Activated naive CD8-positive, alpha-beta T cell treated with anti-CD3 and anti-CD28 coated beads, Interleukin-2, amount 50 U/mL, for 16 hours (primary cell): Measurements from ENCODE around the gene ZNF552.
"Not testable (repeated sequence)": the region's sequence is repeated elsewhere in the genome, so short reads cannot be mapped to it uniquely, and the experiment has no call there.

ENCODE experiments used
- DNase-seq: peaks from one replicate; pipeline ENCODE4 v3.0.0-alpha.2; 2020; ENCODE audit warnings: low read depth, low spot score

The ZNF552 gene

DNA sequence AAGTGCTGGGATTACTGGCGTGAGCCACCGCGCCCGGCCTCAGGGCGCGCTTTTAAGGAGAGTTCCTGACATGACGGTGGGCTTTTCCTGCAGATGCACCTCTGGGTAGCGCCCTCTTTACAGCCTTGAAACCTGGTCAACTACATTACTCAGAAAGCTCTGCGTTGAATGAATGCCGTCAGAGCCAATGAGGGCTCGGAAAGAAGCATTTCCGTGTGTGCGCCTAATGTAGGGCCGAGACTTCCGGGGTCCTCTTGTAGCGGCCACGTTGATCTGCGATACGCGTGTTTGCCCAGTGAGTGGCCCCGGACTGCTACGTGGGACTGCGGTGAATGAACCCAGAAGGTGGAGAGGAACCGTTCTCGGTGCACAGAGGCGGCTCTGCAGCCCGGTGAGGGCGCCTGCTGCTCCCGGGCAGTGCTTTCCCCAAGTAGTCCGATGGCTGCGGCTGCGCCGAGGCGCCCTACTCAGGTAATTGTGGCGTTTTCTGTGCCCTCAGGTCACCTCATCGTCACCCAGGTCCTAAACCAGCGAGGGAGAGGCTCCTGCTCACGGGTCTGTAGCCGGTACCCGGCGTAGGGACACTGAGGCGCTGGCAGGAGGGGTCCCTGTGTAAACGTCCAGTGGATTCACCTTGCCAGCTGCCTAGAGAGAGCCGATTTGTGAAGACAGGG is 4.9 kb upstream of the ZNF552 start:
- DNase-seq, result peak; percentile 52

DNA sequence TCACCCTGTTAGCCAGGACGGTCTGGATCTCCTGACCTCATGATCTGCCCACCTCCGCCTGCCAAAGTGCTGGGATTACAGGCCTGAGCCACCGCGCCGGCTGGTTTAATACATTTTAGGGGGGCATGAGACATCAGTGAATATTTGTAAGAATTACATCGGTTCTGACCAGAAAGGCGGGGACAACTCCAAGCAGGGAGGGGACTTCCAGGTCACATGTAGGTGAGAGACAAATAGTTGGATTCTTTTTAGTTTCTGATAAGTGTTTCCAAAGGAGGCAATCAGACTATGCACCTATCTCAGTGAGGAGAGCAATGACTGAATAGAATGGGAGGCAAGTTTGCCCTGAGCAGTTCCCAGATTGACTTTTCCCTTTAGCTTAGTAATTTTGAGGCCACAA is 3.7 kb upstream of the ZNF552 start:
- no peak for DNase-seq

DNA sequence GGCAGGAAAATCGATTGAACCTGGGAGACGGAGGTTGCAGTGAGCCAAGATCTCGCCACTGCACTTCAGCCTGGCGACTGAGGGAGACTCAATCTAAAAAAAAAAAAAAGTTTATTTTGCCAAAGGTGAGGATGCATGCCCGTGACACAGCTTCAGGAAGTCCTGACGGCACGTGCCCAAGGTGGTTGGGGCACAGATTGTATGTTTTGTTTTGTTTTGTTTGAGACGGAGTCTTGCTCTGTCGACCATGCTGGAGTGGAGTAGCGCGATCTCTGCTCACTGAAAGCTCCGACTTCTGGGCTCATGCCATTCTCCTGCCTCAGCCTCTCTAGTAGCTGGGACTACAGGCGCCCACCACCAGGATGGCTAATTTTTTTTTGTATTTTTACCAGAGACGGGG is 3.3 kb upstream of the ZNF552 start:
- DNase-seq, result no peak

DNA sequence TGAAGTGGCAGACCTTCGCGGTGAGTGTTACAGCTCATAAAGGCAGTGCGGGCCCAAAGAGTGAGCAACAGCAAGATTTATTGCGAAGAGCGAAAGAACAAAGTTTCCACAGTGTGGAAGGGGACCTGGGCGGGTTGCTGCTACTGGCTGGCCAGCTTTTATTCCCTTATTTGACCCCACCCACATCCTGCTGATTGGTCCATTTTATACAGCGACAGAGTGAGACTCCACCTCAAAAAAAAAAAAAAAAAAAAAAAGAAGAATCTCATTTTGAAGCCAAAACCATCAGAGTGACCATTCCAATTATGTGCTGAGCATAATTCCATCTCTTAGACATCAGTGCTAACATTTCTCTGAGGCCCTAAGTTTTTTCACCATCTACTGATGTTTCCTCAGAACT is 1.9 kb upstream of the ZNF552 start:
- DNase-seq, result no peak

DNA sequence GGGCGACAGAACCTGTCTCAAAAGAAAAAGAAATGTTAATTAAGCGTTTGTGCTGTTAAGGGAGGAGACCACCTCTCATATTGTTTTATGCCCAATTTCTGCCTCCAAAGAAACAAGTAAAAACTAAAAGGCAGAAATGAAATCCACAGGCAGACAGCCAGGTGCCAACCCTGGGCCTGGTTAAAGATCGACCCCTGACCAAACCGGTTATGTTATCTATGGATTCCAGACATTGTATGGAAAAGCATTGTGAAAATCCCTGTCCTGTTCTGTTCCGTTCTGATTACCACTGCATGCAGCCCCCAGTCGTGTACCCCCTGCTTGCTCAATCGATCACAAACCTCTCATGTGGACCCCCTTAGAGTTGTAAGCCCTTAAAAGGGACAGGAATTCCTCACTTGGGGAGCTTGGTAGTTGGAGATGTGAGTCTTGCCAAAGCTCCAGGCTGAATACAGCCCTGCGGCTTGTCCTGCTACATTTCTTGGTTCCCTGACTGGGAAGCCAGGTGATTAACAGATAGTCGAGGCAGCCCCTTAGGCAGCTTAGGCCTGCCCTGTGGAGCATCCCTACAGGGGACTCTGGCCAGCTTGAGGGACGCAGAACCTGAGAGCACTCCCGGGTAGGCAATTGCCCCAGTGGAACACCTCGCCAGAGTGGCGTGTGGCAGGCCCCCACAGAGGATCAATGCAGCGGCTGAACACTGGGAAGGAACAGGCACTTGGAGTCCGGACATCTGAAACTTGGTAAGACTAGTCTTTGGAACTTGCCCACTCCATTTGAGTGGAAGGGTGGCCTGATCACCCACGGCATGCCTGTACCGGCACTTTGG is 748 bp upstream of the ZNF552 start:
- no peak for DNase-seq

DNA sequence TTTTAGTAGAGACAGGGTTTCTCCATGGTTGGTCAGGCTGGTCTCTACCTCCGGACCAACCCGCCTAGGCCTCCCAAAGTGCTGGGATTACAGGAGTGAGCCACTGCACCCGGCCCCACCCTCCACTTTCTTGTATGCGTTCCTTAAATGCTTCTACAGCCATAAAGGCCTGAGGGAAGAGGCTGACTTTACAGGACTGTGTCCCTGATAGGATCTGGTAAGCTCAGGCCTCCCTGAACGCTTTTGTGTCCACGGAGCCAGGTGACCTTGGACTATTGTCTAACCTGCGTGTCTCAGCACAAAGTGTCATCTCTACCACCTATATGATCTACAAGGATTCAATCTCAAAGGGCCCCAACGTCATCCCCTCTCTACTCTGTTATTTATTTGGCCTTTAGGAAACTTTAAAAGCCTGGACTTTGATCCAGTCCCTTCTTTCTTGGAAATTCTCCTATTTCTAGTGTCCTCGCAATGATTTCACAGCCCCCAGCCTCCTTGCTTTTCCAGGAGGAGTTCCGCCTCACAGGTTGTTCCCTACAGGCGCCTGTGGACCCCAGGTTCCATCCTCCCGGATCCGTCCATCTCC is 701 bp downstream of the ZNF552 start:
- DNase-seq, result no peak

DNA sequence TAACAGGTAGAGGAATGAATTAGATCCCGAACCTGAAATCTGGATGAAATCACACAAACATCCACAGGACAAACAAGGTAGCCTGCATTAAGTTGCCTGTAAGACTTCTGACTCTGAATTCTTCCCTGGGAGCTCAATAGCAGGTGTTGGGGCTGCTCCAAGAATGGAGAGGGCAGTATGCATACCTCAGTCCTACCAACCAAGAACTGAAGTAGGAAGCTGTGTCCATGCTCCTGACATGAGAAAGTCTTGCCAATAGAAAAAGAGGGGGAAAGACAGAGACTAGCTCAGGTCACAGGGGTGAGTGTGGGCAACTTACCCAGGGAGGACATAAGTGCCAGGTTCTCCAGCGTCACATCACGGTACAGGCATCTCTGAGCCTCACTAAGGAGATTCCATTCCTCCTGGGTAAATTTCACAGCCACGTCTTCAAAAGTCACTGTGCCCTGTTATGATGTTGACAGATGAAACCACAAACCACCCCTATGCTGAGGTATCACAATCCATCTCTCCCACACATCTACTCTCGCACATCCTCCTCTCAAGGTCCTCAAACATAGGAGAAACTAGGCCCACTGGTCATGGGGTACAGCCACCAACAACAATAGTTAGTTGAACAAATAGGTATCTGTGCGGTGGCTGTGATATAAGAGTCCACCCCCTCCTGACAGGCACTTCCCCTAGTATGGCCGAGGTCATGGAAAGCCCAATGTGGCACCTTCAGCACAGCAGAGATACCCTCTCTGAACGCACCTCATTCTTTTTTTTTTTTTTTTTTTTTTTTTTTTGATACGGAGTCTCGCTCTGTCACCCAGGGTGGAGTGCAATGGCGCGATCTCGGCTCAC is 1.5 kb downstream of the ZNF552 start:
- DNase-seq, result not testable (repeated sequence)

DNA sequence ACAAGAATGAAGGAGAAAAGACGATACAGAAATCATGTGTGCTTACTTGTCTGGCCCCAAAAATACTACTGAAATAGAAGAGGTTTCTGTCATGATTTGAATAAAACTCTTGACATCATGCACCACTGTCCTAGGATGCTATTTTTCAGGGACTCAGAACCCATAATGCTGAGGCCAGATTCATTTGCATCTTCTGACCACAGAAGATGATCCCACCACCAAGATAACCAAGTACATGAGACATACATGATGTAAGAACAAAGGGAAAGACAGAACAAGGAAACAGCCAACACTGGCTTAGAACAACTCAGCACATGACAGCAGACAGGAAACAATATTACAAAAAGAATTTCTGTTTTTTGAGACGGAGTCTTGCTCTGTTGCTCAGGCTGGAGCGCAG is 2.5 kb downstream of the ZNF552 start:
- no peak for DNase-seq

DNA sequence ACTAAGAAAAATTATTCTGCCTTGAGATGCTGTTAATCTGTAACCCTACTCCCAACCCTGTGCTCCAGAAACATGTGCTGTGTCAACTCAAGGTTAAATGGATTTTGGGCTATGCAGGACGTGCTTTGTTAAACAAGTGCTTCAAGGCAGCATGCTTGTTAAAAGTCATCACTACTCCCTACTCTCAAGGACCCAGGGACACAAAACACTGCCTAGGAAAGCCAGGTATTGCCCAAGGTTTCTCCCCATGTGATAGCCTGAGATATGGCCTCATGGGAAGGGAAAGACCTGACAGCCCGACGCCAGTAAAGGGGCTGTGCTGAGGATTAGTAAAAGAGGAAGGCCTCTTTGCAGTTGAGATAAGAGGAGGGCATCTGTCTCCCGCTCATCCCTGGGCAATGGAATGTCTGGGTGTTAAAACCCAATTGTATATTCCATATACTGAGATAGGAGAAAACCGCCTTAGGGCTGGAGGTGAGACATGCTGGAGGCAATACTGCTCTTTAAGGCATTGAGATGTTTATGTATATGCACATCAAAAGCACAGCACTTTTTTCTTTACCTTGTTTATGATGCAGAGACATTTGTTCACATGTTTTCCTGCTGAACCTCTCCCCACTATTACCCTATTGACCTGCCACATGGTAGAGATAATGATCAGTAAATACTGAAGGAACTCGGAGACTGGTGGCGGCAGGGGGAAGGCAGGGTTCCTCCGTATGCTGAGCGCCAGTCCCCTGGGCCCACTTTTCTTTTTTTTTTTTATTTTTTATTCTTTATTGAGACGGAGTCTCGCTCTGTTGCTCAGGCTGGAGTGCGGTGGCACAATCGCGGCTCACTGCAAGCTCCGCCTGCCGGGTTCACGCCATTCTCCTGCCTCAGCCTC is 4.1 kb downstream of the ZNF552 start:
- DNase-seq, result not testable (repeated sequence)

DNA sequence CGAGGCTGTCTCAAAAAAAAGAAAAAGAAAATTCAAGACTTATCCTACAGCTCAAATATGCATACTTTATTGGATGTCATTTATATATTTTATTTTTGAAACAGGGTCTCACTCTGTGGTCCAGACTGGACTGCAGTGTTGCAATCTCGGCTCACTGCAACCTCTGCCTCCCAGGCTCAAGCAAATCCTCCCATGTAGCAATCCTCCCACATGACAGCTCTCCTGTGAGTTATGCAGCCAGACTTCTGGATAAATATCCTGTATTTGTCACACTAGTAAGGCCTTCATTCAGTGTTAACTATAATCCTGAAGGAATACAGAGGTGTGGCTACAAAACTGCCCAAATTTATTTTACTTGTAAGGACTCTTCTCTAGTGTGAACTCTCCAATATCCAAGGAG is 7.2 kb downstream of the ZNF552 start:
- no peak for DNase-seq

DNA sequence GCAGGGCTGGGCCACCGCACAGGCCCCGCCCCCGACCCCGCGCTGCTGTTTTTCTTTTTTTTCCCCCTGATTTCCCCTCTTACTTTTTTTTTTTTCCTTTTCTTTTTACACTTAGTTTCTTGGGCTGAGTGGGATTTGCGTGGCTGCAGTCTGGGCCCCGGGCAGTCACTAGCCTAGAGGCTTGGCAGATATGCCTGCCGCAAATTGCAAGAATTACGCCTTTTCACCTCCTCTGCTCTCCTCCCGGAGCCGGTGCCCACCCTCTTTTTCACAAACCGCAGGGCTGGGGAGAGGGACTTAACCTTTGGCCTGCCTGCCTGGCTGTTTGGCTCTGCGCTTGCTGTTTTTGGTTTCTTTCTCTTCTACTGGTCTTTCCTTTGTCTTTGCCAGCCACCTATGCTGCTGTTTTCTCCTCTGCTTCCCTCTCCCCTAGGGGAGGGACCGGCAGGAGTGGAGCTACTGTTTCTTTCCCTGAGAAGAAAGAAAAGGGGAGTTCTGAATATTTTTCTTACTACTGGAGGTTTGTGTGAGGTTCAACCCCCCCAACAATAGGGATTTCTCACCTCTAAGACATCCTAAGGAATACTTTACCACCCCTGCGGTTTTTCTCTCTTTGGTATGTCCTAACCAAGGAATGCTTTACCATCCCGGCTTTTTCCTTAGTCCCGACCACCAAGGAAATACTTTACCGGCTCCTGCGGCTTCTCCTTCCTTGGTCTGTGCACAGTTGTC is 11.0 kb downstream of the ZNF552 start:
- no peak for DNase-seq

DNA sequence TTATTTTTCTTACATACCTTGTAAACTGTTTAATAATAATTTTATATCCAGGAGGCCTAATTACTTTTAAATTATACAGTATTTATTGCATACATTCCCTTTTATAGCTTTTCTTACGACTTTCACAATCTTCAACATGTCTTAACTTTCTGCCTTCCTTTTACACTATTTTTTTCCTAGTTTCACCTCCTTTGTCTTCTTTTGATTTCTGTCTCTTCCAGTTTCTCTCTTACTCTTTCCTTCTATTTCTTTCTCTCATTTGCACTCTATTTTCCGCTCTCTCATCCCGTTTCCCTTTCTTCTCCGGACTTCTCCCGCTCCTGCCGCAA is 11.5 kb downstream of the ZNF552 start:
- DNase-seq, result no peak

DNA sequence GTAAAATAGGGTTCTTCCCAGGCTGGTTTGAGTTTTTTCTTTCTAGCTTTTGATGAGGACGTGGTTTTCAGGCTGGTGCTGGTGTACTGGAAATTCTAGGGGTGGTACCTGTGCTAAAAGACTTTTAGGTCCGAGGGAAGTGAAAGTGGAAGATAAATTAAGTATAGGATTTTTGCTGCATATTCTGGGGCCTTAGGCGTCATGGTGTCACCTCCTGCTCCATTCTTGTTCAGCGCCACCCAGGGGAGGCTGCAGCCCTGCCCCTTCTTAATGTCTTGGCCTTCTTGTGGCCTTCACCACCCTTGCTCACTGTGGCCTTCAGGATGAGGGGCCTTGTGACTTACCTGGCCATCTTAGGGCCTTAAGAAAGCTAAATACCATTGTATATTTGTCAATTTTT is 12.4 kb downstream of the ZNF552 start:
- DNase-seq, result no peak

DNA sequence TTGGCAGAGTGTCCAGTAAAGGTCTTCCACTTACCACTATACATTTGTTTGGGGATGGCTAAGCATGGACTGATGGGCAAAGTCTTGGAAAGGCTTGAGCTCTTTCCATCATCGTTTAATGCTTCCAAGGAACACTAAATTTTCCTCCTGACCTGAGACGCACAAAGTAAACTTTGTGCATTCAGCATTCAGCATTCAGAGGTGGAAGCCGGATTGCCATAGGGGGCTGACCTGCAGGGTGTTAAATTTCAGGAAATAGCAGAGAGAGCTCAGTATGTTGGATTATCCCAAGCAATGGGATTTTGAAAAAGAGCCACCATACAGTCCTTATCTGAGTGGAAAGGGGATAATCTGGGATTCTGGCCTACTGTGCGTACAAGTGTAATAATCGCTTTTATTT is 14.0 kb downstream of the ZNF552 start:
- no peak for DNase-seq

DNA sequence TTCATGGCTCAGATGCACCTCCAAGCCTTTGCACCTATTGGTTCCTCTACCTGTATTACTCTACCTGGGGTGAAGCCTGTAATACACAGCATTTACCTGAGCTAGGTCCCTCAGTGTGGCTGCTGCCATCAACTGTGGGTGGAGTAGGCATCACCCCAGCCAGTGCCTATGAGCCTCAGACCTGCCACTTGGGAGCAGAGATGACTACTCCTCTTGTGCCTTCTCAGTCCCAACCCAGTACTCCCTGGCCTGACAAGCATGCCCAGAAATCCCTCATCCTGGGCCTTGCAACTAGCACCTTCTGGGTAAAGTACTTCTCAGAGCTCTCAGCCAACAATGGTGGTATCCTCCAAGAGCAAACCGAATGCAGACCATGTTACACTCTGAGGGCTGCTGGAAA is 18.1 kb downstream of the ZNF552 start:
- DNase-seq, result not testable (repeated sequence)

DNA sequence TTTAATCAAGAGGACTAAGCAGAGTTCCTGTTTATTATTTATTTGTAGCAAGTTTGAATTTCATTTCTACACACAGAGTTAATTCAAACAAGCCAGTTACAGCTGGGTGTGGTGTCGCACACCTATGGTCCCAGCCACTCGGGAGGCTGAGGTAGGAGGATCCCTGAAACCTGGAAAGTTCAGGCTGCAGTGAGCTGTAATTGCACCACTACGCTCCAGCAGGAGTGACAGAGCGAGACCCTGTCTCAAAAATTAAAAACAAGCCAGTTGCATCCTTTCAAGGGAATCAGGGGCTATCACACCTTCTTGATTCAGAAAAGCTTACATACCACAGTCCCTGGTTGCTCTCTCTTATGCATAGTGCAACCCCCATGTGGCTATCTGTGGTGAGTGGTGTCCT is 25.4 kb downstream of the ZNF552 start:
- DNase-seq, result no peak

DNA sequence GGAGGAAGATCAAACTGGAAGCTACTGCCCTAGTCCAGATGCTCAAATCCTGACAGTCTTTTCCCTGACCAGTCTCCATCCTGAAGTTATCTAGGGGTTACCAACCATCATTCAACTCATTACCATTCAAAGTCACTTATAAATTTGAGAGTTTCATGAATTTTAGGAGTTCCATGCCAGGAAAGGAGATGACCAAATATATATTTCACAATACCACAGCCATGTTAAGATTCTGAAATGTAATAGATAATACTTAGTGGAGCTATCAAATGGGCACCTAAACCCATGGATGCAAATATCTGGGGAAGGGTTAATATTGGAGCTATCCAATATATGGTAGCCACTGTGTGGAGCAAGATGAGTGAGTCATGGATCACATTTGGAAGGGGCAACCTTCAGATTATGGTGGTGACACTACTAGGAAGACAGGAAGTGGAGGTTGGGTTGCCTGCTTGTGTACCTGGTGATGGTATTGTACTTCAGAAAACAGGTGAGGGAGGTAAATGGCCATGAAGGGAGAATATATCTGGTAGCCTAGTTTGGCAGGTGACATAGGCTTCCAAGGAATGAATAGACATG is 26.5 kb downstream of the ZNF552 start:
- DNase-seq, result no peak

DNA sequence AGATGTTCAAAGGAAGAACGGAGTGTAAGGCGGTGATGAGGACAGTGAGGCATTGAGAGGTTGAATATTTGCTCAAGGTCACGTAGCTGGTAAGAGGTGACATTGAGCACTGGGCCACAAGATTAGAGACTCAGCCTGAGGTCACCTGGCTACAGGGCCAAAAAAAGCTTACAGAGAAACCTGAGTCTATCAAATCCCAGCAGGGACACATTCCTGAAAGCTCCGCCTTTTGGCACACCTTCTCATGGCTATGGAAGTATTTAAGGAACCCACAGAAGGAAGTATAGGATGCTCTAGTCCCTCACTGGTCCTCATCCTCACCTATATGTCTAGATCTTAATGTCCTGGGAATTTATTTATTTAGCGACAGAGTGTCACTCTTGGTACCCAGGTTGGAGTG is 27.8 kb downstream of the ZNF552 start:
- DNase-seq, result no peak

DNA sequence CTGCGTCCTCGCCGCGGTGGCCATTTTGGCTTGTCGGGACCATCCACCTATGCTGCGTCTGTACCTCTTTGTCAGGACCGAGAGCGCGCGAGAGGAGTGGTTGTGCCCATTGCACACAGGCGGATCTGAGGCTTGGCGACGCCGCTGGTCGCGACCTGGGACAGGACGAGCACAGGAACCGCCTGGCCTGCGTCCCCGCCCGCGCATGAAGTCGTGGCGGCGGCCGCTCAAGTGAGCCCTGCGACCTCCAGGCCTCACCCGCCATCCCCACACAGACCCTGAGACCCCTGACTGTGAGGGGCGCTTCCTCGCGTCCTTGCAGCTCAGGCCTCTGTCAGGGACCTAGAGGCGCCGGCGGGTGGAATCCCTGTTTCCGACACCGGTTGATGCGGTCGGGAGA is 28.4 kb downstream of the ZNF552 start:
- no peak for DNase-seq

DNA sequence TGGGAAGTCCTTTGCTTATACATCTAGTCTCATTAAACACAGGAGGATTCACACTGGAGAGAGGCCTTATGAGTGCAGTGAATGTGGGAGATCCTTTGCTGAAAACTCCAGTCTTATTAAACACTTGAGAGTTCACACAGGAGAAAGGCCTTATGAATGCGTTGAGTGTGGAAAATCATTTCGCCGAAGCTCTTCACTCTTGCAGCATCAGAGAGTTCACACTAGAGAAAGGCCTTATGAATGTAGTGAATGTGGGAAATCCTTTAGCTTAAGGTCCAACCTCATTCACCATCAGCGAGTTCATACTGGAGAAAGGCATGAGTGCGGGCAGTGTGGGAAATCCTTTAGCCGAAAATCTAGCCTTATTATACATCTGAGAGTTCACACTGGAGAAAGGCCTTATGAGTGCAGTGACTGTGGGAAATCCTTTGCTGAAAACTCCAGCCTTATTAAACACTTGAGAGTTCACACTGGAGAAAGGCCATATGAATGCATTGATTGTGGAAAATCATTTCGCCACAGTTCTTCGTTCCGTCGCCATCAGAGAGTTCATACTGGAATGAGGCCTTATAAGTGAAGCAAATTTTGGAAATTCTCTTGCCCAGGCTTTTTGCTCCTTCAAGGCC is 35.4 kb downstream of the ZNF552 start:
- DNase-seq, result no peak
